Thymus (tissue), 11 donors: ENCODE data around the gene MED13L. TPM values are rescaled to one million over a fixed set of nuclear protein-coding genes. Genes with fewer than 3 reads are reported as not detected.
"Not testable (repeated sequence)": the region's sequence is repeated elsewhere in the genome, so short reads cannot be mapped to it uniquely, and the experiment has no call there.

Experiments used
- DNase-seq, 9 donors: peaks; one replicate each; pipeline ENCODE4 v3.0.0-alpha.2; 2013; ENCODE audit warnings: low spot score in 9 of 9, low read depth in 6 of 9, missing footprints in 1 of 9
- H3K27ac ChIP-seq, 2 donors: one replicate each; pipeline ENCODE4 v1.5.1; 2013; ENCODE audit warnings: control low read depth in 1 of 2, low read depth in 1 of 2, low read length in 1 of 2, mild to moderate bottlenecking in 1 of 2, moderate library complexity in 1 of 2
- H3K27me3 ChIP-seq, 2 donors: one replicate each; pipeline ENCODE4 v1.5.1; 2013; ENCODE audit warnings: low read length in 1 of 2; ENCODE audit not compliant: control insufficient read depth in 2 of 2, insufficient read depth in 1 of 2
- H3K36me3 ChIP-seq, 2 donors: one replicate each; pipeline ENCODE4 v1.5.1; 2013; ENCODE audit warnings: low read length in 1 of 2, mild to moderate bottlenecking in 1 of 2, moderate library complexity in 1 of 2; ENCODE audit not compliant: control insufficient read depth in 2 of 2, insufficient read depth in 2 of 2
- H3K4me1 ChIP-seq, 2 donors: one replicate each; pipeline ENCODE4 v1.5.1; 2013; ENCODE audit warnings: low read length in 2 of 2; ENCODE audit not compliant: control insufficient read depth in 2 of 2, insufficient read depth in 2 of 2
- H3K4me3 ChIP-seq, 2 donors: one replicate each; pipeline ENCODE4 v1.5.1; 2013; ENCODE audit warnings: low read length in 2 of 2, control low read depth in 1 of 2, mild to moderate bottlenecking in 1 of 2
- H3K9me3 ChIP-seq, 2 donors: one replicate each; pipeline ENCODE4 v1.5.1; 2013; ENCODE audit warnings: low read length in 1 of 2, mild to moderate bottlenecking in 1 of 2; ENCODE audit not compliant: control insufficient read depth in 2 of 2, insufficient read depth in 1 of 2
- WGBS: extraction: QIAGEN DNeasy Blood & Tissue Kit; methylation state at CpG from one replicate; pipeline ENCODE4 v1.1.7; 2013; 5-methylcytosine and 5-hydroxymethylcytosine counted together
- polyA plus RNA-seq: library from polyadenylated mRNA; stranded (reverse); fragments of 200-250 nt; gene quantifications from one replicate; pipeline ENCODE4 v1.2.3, GENCODE V29; 2013
- total RNA-seq: library from RNA; stranded (reverse); fragments of 120-200 nt; gene quantifications from one replicate; pipeline ENCODE4 v1.2.4, GENCODE V29; 2013
- donor health status: healthy.

The MED13L gene
- total and polyA plus RNA-seq, 2 donors = 34.0 to 141 TPM

GRCh38 chr12:116284396-116284795 lies 6.9 kb upstream of the MED13L start:
- DNase-seq = no peak
- Histone ChIP-seq H3K9me3 (peaks cover 2% of the 10 kb centered on the region in 2 donors), H3K4me3 (no peak overlapping the region), H3K27ac (no peak overlapping the region), H3K36me3 (no peaks in the 10 kb centered on the region), H3K4me1 (peaks cover 8 to 43% of the 10 kb centered on the region in 2 donors), H3K27me3 (no peaks in the 10 kb centered on the region)
- 96% methylated on average over 5 of the region's 5 CpGs for WGBS

GRCh38 chr12:116283881-116284280 lies 6.4 kb upstream of the MED13L start:
- not testable (repeated sequence) for H3K9me3 ChIP-seq, DNase-seq, H3K27me3 ChIP-seq, H3K36me3 ChIP-seq, H3K27ac ChIP-seq, H3K4me3 ChIP-seq
- WGBS = 95% methylated on average over 8 of the region's 8 CpGs
- peaks cover 8 to 44% of the 10 kb centered on the region in 2 donors for H3K4me1 ChIP-seq

- Histone ChIP-seq H3K27ac (peak overlapping the region in 1 of 2 donors; percentile 23), H3K27me3 (no peaks in the 10 kb centered on the region), H3K4me3 (peak overlapping the region; percentile 1 to 9), H3K36me3 (no peaks in the 10 kb centered on the region), H3K9me3 (peaks cover 0 to 4% of the 10 kb centered on the region in 2 donors), H3K4me1 (peaks cover 14 to 53% of the 10 kb centered on the region in 2 donors)
- WGBS = 52% methylated on average over 15 of the region's 15 CpGs
- peak in 1 of 9 donors; percentile 47 for DNase-seq
Measured at GRCh38 chr12:116282371-116283286, 5.1 kb upstream of the MED13L start.

GRCh38 chr12:116280595-116281290 lies 3.2 kb upstream of the MED13L start:
- no peak overlapping the region for H3K27ac ChIP-seq

GRCh38 chr12:116278667-116279066 lies 1.2 kb upstream of the MED13L start:
- peaks cover 14 to 31% of the 10 kb centered on the region in 2 donors for H3K4me1 ChIP-seq
- peak overlapping the region in 1 of 2 donors; percentile 20 for H3K27ac ChIP-seq
- H3K36me3 ChIP-seq = no peaks in the 10 kb centered on the region
- H3K4me3 ChIP-seq = peak overlapping the region in 1 of 2 donors; percentile 41
- peaks cover 0 to 4% of the 10 kb centered on the region in 2 donors for H3K9me3 ChIP-seq
- DNase-seq = no peak
- WGBS = 84% methylated on average over 10 of the region's 10 CpGs
- H3K27me3 ChIP-seq = no peaks in the 10 kb centered on the region

More at GRCh38 chr12:116280595-116281290, 3.2 kb upstream of the MED13L start:
- Histone ChIP-seq H3K36me3 (no peaks in the 10 kb centered on the region), H3K27me3 (no peaks in the 10 kb centered on the region), H3K4me3 (no peak overlapping the region), H3K4me1 (peaks cover 14 to 43% of the 10 kb centered on the region in 2 donors), H3K9me3 (peaks cover 0 to 4% of the 10 kb centered on the region in 2 donors)
- 91% methylated on average over 5 of the region's 5 CpGs for WGBS
- DNase-seq = no peak

GRCh38 chr12:116278279-116278626 lies 760 bp upstream of the MED13L start:
- no peaks in the 10 kb centered on the region for H3K27me3 ChIP-seq
- H3K4me1 ChIP-seq = peaks cover 14 to 30% of the 10 kb centered on the region in 2 donors
- no peak for DNase-seq
- 74% methylated on average over 8 of the region's 8 CpGs for WGBS
- H3K4me3 ChIP-seq = peak overlapping the region; percentile 41 to 96
- peak overlapping the region in 1 of 2 donors; percentile 20 for H3K27ac ChIP-seq
- no peaks in the 10 kb centered on the region for H3K36me3 ChIP-seq
- H3K9me3 ChIP-seq = peaks cover 0 to 4% of the 10 kb centered on the region in 2 donors

- H3K27me3 ChIP-seq = no peaks in the 10 kb centered on the region
- H3K9me3 ChIP-seq = peaks cover 0 to 4% of the 10 kb centered on the region in 2 donors
- H3K36me3 ChIP-seq = no peaks in the 10 kb centered on the region
- H3K4me3 ChIP-seq = peak overlapping the region; percentile 96
- H3K27ac ChIP-seq = peak overlapping the region; percentile 86 to 97
- H3K4me1 ChIP-seq = peaks cover 6 to 19% of the 10 kb centered on the region in 2 donors
- under 1% methylated on average over 99 of the region's 104 CpGs for WGBS
- DNase-seq = peak in 8 of 9 donors; percentile 34 to 88 (median 68)
Measured at GRCh38 chr12:116276652-116277466, 634 bp downstream of the MED13L start.

GRCh38 chr12:116274551-116275375 lies 2.7 kb downstream of the MED13L start:
- Histone ChIP-seq H3K9me3 (peaks cover 0 to 4% of the 10 kb centered on the region in 2 donors), H3K27ac (peak overlapping the region in 1 of 2 donors; percentile 32), H3K27me3 (no peaks in the 10 kb centered on the region), H3K4me1 (peaks cover 6 to 10% of the 10 kb centered on the region in 2 donors), H3K4me3 (peak overlapping the region; percentile 96), H3K36me3 (no peaks in the 10 kb centered on the region)
- peak in 1 of 9 donors; percentile 39 for DNase-seq
- 8% methylated on average over 5 of the region's 5 CpGs for WGBS
